GM19351 (cell line): ENCODE measurements around the gene RRP1B.
"Not testable (repeated sequence)": the region's sequence is repeated elsewhere in the genome, so short reads cannot be mapped to it uniquely, and the experiment has no call there.

Experiments used
- ATAC-seq: cut with Tn5 transposase; IDR thresholded peaks from one replicate; pipeline ENCODE4 v1.9.1; 2021; ENCODE audit warnings: mild to moderate bottlenecking, moderate library complexity; ENCODE audit not compliant: unreplicated experiment

RRP1B gene

DNA sequence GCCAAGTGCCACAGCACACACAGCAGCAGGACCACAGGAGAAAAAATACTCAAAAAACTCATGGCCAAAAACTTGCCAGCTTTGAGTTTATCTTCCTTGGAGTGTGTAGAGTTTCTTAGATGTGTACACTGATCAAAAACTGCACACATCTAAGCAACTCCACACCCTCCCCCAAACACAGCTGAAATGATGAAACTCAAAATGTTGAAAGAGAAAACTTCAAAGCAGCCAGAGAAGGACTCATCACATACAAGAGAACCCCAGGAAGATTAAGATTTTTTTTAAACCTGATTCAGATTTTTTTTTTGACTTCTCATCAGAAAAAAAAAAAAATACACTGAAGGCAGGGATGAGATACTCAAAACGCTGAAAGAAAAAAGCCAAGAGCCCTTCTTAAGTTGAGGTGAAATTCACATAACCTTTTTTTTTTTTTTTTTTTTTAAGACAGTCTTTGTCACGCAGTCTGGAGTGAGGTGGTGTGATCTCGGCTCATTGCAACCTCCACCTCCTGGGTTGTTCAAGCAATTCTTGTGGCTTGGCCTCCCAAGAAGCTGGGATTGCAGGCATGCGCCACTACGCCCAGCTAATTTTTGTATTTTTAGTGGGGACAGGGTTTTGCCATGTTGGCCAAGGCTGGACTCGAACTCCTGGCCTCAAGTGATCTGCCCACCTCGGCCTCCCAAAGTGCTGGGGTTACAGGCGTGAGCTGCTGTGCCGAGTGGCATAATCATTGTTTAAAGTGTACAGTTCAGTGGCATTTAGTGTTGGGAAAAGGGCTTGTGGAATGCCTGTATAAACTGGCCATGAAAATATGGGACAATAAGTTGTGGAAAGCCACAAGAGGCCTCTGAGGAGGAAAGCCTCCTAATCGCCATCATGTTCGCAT, 38.6 kb downstream of the RRP1B start:
- no peak for ATAC-seq

DNA sequence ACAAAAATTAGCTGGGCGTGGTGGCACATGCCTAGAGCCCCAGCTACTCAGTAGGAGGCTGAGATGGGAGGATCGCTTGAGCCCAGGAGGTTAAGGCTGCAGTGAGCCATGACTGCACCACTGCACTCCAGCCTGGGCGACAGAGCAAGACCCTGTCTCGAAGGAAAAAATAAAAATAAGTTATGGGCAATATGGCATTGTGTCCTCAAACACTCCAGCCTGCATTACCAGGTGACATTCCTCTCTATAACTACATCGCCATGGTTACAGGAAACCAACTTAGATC, 40.1 kb downstream of the RRP1B start:
- ATAC-seq: not testable (repeated sequence)

DNA sequence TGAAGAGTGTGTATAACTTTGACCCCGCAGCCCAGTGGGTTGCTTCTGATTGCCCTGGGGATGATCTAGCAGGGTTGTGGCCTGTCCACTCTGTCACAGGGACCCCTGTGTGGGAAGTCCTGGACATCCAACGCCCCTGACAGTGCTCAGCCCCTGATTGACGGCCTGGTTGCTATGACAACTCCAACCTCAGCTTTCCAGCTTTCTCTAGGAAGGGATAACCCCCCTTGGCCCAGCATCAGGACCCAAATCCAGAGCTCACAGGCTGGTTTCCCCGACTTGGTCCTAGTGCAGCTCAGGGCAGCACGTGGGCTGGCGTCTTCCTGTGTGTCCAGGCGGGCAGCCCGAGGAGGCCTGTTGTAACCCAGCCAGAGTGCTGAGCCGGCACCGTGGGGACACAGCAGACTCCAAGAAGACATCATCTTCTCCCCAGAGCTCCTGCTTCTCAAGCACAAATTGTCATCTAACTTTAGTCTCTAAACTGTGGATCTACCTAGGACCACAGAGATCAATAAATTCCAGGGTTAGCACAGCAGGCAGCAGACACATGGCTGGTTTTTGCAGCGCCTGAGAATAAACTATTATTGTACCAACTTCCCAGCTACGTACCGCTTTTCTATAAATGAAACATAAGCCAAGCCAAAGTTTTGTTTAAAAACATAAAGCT, 40.7 kb downstream of the RRP1B start:
- no peak for ATAC-seq

DNA sequence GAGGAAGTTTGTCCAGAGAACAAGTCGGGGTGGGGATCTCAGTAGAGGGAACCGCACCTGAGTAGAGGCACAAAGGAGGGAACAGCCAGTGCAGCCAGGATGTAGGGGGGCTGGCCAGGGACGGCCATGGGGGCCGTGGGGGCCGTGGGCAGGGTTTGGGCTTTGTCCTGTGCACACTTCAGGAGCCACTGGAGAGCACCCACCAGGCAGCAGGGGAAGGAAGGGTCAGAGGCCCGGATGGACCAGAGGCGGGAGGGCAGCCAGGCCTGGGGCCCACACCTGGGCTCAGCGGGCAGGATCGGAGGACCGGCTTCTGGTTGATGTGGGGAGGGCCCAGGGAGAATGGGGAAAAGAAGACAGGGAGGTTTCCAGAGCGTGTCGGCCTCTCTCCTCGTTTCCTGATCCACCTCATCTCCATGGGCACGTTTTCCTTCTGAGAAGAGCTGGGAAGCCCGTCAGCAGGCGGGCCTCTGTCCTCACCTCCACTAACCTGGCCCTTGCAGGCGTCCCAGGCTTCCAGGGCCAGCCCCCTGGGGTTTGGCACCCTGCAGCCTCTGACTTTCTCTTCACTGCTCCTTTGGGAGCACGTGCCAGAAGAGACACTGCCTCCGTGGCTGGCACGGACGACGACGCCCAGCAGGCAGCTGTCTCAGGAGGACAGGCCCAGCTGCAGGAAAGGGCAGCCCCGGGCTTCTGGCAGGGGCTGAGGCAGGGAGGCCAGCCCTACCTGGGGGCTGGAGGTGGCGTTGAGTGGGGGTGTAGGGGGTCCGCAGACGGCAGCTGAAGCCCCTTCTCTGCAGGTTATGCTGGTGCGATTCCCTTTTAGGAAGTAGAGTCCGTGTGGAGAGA, 42.8 kb downstream of the RRP1B start:
- no peak for ATAC-seq

DNA sequence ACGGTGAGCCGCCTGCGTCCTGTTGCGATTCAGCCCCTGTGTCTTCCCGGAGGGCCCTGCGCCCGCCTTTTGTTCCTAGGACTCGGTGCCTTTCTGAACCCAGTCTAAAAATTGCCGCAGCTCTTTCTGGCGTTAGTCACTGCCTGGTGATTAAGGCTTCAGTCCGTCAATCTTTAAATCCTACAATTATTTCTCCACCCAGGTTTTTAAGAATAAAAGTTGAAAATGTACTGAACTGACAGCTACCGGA, 43.4 kb downstream of the RRP1B start:
- ATAC-seq: no peak

DNA sequence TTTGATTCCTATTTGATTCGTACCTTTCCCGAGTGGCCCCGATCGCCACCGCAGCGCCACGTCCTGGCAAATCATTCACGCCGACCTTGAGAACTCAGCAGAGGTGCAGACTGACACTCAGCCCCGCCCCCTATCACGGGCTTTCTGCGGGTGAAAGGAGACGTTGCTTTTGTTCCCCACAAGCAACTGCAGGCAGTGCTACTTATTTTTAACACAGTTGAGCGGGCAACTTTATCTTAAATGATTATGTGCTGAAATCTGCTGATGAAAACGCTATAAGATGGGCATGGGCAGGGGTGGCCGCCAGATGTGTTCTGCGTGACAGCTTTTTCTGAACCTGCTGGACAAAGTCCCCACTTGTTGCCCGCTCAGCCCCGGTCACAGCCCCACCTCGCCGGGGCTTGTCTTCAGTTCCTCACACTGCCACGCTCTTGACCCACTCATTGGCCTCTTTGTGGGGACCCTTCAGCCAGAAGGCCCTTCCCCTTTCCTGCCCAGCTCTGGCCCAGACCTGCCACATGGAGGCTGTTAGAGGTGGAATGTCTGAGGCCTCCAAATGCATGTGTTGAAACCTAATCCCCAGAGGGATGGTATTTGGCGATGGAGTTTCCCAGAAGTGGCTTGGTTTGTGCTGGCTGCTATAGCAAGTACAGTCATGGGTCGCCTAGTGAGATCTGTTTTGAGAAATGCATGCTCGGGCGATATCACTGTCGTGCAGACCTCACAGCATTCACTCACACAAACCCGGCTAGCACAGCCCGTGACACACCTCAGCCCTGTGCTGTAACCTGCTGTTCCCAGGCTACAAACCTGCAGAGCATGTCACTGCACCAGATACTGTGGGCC, 43.9 kb downstream of the RRP1B start:
- no peak for ATAC-seq

DNA sequence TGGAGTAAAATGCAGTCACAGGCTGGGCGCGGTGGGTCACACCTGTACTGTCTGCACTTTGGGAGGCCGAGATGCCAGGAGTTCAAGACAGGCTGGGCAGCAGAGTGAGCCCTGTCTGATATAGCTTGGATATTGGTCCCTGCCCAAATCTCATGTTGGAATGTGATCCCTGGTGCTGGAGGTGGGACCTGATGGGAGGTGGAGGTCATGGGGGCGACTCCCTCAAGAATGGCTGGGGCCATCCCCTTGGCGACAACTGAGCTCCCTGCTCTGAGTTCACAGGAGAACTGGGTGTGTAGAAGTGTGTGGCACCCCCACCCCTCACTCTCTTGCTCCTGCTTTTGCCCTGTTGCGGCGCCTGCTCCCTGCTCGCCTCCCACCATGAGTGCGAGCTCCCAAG, 48.1 kb downstream of the RRP1B start:
- no peak for ATAC-seq

DNA sequence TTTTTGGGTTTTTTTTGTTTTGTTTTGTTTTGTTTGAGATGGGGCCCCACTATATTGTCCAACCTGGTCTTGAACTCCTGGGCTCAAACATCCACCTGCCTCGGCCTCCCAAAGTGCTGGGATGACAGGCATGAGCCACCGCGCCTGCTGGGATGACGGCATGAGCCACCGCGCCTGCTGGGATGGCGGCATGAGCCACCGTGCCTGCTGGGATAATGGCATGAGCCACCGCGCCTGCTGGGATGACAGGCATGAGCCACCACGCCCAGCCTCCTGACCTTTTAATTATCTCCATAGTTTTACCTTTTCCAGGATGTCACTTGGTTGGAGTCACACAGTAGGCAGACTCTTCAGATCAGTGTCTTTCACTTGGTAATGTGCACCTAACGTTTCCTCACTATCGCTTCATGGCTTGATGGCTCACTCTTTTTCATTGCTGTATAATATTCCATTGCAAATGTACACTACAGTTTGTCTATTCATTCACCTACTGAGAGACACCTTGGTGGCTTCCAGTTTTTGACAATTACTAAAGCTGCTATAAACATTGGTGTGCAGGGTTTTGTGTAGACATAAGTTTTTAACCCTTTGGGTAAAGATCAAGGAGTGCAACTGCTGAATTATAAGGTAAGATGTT, 49.5 kb downstream of the RRP1B start:
- no peak for ATAC-seq

DNA sequence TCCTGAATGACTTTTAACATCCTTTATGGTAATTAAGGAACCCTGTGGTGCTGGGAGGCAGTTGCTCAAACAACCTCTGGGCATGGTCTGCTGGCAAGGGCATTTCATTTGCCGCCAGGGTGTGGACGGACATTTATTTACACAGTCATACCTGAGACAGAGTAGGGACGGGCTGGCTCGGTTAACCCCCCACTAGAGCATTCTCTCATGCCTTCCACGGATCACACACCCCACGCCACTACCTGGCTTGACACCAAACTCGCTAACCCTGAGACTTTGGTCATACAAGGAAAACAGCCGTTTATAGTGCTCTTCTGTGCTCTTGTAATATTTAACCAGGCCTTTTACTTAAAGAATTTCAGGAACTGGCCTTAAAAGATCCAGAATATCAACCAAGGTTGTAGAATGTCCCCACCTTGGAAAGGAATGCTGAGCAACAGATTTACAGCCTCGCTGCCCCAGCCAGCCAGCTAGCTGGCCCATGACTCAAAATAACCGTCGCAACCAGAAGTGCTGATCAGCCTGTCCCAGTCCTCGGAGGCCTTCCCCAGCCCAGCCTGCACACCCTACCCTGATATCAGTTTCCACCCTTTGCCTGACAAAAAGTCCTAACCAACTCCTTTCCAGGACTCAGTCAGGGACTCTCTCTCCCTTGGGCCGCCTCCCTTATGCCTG, 53.0 kb downstream of the RRP1B start:
- no peak for ATAC-seq

DNA sequence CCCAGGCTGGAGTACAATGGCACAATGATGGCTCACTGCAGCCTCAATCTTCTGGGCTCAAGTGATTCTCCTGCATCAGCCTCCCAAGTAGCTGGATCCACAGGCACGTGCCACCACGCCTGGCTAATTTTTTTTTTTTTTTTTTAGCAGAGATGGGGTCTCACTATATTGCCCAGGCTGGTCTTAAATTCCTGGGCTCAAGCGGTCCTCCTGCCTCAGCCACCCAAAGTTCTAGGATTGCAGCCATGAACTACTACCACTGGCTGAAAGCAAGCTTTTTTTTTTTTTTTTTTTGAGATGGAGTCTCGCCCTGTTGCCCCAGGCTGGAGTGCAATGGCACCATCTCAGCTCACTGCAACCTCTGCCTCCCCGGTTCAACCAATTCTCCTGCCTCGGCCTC, 53.8 kb downstream of the RRP1B start:
- ATAC-seq: not testable (repeated sequence)

DNA sequence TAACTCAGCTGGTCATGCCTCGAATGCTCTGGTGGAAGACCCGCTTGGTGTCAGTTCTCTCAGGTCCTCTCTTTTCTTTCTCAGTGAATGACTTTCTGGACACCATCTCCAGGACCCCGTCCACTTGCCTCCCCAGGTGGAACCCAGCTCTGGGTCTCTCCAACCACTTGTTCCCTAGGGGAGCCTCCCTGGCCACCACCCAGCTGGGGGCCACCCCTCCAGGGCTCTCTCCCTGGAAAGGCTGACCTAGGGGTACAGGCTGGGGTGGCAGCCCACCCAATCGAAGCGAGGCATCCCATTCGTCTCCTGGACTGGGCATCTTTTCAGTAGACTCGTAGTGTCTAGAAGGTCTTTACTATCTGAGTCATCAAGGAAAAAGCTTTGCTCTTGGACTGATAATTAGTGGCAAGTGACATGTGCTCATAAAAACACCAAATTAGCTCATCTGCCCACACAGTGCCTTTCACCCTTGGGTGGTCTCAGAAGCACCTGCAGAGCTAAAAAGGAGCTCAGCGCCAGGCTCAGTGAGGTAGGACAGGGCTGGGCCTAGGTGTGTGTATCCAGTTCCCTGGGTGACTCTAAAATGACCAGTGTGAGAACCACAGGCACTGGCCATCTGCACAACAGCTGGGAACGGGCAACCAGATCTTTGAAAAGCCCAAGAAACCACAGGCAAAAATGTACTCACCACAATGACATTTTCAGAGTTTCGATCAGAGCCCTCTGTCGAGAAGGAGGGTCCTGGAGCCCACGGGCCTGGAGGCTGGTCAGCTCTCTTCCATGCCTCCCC, 57.2 kb downstream of the RRP1B start:
- peak; percentile 37 for ATAC-seq

DNA sequence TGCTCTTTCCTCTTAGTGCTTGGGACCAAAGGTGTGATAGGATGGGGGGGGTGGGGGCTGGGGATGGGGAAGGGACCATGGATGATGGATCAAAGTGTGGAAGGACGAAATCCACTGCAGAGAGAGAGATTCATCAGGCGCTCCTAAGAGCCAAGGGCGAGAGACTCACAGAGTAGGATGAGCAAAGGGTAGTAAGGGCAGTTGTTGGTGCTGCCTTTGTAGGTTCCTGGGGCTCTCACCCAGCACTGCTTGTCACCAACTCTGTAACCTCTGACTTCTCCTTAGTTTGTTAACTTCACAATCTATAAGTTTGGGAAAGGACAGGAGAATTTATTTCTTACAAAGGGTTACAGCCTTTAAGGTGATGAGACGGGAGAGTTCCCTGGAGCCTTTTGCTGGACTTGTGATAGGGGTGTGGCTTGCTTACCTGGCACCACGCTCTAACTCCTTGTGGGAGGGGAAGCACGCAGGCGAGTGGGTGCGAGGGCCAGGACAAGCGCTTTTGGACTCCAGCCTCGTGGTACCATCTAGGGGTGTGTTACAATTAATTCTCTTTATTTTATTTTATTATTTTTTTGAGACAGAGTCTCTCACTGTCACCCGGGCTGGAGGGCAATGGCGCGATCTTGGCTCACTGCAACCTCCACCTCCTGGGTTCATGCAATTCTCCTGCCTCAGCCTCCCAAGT, 58.0 kb downstream of the RRP1B start:
- no peak for ATAC-seq

DNA sequence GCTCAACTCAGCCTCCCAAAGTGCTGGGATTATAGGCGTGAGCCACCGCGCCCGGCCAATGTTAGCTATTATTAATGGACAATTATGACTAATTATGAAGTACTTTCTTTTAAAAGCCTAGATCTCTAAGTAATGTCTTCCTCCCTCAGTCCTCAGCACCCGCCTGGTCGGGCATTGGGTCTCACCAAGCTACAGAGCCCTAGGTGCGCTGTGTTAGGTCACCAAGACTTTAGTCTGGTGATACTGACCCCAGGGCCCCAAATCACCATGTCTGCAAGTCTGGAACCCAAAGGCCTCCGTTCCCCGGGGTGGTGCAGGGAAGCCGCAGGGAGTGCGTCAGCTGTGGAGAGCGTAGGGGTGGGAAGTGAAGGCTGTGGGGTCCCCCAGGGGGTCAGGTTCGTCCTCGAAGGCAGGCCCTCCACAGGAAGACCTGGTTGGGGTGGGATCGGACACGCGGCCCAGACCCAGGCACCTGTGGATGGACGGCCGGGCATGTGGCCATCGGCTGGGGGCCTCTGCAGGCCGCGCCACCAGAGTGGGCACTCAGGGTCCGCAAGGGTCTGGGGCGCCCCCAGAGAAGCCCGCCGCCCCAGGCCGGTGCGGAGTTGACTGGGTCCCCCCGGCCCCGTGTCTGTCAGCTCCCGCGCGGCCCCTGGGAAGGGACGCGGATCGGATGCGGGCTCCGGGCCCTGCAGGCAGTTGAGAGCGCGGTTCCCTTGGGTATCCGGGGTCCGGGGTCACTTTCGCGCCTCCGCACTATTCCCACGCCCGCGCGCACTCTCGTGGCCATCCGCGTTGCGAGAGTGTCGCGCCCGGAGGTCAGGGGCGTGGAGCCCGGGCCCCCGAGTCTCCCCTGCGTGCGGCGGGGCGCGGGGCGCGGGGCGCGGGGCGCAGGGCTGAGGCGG, 58.9 kb downstream of the RRP1B start:
- ATAC-seq: no peak

DNA sequence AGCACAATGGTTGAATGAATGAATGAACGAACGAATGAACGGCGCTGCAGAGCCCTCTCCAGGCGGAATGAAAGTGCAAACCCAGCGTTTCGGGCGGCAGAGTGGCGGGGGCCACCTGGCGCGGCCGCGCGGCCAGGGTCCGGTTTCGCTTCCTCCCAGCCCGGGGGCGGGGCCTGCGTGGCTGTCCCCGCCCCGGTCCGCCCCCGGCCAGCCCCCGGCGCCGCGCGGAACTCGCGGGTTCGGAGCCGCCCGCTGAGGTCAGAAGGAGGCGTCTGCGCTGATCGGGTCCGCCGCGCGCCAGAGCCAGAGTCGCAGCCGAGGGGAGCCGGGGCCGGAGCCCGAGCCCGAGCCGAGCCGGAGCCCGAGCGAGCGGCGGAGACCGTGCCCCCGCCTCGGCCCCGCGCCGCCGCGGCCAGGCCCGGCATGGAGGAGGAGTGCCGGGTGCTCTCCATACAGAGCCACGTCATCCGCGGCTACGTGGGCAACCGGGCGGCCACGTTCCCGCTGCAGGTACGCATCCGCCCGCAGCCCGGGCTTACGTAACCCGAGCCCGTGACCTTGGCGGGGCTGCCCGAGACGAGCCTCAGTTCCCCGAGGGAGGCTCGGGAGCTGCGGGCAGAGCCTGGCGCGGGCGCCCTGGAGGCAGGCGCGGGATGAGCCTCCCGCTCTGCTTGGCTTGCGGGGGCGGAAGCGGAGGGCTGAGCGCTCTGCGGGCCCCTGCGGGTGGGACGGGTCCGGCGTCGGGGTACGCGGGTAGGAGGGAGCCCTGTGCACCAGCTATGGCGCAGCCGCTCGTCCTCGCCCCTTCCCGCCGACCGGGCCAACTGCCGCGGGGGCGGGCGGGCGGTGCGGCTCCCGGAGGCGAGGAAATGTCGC, 59.8 kb downstream of the RRP1B start, which contains the start of gene PDXK:
PDXK (plus strand) TSS at position 258 of the 876 bp plus-strand sequence; CDS start at position 424, 166 bp downstream.
- peak; percentile 69 for ATAC-seq

DNA sequence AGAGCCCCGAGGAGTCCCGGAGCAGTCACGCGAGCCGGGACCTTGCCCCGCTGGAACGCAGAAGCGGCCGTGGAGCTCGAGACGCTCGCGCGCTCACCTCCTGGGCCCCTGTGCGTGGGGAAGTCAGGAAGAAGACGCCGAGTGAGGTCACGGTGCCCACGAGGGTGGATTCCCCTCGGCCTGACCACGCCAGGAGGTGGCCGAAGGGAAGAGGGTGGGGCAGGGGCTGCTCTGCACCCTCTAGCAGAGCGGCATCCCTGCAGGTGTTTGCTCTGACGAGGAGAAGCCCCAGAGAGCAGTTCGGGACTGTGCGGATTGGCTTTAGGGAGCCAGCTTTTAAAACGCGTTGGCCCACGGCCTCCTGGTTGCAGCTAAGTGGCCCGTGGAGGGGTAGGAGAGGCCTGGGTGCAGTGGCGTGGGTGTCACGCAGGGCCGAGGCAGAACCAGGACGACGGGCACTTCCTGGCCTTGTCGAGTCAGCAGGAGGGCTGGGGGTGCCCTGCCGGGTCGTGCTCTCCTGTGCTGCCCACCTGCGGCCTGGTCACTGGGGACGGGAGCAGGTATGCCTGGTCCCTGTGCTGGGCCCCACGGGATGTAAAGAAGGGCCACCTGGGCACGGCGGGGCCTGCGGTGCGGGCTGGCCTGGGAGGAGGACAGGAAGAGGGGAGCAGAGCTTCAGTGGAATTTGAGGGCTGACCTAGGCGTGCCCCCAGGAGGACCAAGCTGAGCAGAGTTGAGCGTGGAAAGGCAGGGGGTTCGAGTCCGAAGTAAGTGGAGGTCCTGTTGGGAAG, 60.6 kb downstream of the RRP1B start:
- ATAC-seq: no peak
